Right lobe of liver (tissue), 4 donors: ENCODE data around the gene CIBAR2.

ENCODE experiments used
- POLR2A ChIP-seq: fragments of 450-650 bp; IDR thresholded peaks from one replicate; pipeline ENCODE4 v1.6.1; 2017; ENCODE audit warnings: antibody characterized with exemption, mild to moderate bottlenecking
- TF ChIP-seq, protein P1 (sequence below), 4 donors: fragments of 200-600 bp in 3 of 4; fragments of 450-650 bp in 1 of 4; IDR thresholded peaks; one replicate each; pipeline versions ENCODE4 v1.5.1 to v1.8.0; 2016 to 2022; ENCODE audit warnings: antibody characterized with exemption in 4 of 4, mild to moderate bottlenecking in 2 of 4
- donor health status: DM: no; HTN: no; CAD: no.
- donor health status: DM: no; HTN: no; CAD: no.
- donor health status: DM: no; HTN: yes; CAD: no.

DNA sequence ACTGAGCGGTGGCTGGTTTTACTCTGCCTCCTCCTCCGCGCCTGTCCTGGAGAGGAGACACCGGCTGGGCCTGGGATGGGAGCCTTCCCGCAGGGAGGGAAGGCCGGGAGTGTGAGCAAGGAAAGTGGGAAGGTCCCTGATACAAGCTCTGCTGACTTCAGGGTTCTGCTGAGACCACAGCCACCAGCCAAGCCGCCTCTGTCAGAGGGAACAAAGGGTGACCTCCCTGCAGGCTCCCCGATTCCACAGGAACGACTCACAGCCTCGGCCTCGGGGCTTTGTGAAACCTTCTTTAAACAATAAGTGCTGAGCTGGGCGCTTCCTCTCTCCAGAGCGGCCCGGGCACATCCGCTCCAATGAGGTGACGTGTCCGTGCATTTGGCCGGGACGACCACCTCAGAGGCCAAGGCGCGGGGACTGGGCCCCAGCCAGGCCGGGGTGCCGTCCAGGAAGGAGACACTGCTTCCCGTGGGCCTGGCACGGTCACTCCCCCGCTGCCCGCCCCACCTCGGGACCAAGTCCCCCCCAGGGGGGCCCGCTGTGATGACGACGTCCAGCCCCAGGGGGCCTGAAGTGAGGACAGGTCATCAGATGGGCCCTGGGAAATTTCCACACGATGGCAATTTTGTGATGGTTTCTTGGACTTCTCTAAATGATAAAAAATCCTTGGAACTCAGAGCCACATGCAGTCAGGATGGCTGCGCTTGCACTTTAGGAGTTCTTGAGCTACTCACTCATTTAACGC is 11.8 kb upstream of the CIBAR2 start:
- TF ChIP-seq, protein P1, sequence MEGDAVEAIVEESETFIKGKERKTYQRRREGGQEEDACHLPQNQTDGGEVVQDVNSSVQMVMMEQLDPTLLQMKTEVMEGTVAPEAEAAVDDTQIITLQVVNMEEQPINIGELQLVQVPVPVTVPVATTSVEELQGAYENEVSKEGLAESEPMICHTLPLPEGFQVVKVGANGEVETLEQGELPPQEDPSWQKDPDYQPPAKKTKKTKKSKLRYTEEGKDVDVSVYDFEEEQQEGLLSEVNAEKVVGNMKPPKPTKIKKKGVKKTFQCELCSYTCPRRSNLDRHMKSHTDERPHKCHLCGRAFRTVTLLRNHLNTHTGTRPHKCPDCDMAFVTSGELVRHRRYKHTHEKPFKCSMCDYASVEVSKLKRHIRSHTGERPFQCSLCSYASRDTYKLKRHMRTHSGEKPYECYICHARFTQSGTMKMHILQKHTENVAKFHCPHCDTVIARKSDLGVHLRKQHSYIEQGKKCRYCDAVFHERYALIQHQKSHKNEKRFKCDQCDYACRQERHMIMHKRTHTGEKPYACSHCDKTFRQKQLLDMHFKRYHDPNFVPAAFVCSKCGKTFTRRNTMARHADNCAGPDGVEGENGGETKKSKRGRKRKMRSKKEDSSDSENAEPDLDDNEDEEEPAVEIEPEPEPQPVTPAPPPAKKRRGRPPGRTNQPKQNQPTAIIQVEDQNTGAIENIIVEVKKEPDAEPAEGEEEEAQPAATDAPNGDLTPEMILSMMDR (IDR thresholded peaks at IDR 0.05), result no peak
- no peak for TF ChIP-seq POLR2A
